WTC11 (cell line): Measurements from ENCODE around the gene CHST1.

Experiments used
- CREM ChIP-seq: sonication (generic); formaldehyde crosslinking; IDR thresholded peaks from 2 replicates; pipeline ENCODE4 v1.8.1; 2022; ENCODE audit warnings: mild to moderate bottlenecking, missing genetic modification reagents, moderate library complexity
- ETV6 ChIP-seq: sonication (generic); formaldehyde crosslinking; IDR thresholded peaks from 2 replicates; pipeline ENCODE4 v1.8.1; 2022; ENCODE audit warnings: mild to moderate bottlenecking, missing genetic modification reagents
- NFYB ChIP-seq: sonication (generic); formaldehyde crosslinking; conservative IDR thresholded peaks from 2 replicates; pipeline ENCODE4 v1.8.0; 2022; ENCODE audit warnings: low read depth, missing genetic modification reagents
- TF ChIP-seq, protein P1 (sequence below): fragments of 200-600 bp; IDR thresholded peaks from 2 replicates; pipeline ENCODE4 v1.8.0; 2022; ENCODE audit warnings: antibody characterized with exemption
- TF ChIP-seq, protein P2 (sequence below): sonication (generic); formaldehyde crosslinking; IDR thresholded peaks from 2 replicates; pipeline ENCODE4 v1.8.0; 2023; ENCODE audit warnings: missing genetic modification reagents, mild to moderate bottlenecking, borderline replicate concordance

GRCh38 chr11:45674481-45675190 lies 9.2 kb upstream of the CHST1 start:
- TF ChIP-seq, protein P1, sequence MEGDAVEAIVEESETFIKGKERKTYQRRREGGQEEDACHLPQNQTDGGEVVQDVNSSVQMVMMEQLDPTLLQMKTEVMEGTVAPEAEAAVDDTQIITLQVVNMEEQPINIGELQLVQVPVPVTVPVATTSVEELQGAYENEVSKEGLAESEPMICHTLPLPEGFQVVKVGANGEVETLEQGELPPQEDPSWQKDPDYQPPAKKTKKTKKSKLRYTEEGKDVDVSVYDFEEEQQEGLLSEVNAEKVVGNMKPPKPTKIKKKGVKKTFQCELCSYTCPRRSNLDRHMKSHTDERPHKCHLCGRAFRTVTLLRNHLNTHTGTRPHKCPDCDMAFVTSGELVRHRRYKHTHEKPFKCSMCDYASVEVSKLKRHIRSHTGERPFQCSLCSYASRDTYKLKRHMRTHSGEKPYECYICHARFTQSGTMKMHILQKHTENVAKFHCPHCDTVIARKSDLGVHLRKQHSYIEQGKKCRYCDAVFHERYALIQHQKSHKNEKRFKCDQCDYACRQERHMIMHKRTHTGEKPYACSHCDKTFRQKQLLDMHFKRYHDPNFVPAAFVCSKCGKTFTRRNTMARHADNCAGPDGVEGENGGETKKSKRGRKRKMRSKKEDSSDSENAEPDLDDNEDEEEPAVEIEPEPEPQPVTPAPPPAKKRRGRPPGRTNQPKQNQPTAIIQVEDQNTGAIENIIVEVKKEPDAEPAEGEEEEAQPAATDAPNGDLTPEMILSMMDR = no peak
- TF ChIP-seq ETV6 (CRISPR knock-in tag) (no peak), NFYB (CRISPR knock-in tag) (no peak), CREM (CRISPR knock-in tag) (no peak)
- TF ChIP-seq, protein P2, sequence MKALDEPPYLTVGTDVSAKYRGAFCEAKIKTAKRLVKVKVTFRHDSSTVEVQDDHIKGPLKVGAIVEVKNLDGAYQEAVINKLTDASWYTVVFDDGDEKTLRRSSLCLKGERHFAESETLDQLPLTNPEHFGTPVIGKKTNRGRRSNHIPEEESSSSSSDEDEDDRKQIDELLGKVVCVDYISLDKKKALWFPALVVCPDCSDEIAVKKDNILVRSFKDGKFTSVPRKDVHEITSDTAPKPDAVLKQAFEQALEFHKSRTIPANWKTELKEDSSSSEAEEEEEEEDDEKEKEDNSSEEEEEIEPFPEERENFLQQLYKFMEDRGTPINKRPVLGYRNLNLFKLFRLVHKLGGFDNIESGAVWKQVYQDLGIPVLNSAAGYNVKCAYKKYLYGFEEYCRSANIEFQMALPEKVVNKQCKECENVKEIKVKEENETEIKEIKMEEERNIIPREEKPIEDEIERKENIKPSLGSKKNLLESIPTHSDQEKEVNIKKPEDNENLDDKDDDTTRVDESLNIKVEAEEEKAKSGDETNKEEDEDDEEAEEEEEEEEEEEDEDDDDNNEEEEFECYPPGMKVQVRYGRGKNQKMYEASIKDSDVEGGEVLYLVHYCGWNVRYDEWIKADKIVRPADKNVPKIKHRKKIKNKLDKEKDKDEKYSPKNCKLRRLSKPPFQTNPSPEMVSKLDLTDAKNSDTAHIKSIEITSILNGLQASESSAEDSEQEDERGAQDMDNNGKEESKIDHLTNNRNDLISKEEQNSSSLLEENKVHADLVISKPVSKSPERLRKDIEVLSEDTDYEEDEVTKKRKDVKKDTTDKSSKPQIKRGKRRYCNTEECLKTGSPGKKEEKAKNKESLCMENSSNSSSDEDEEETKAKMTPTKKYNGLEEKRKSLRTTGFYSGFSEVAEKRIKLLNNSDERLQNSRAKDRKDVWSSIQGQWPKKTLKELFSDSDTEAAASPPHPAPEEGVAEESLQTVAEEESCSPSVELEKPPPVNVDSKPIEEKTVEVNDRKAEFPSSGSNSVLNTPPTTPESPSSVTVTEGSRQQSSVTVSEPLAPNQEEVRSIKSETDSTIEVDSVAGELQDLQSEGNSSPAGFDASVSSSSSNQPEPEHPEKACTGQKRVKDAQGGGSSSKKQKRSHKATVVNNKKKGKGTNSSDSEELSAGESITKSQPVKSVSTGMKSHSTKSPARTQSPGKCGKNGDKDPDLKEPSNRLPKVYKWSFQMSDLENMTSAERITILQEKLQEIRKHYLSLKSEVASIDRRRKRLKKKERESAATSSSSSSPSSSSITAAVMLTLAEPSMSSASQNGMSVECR (CRISPR knock-in tag) = no peak
